LNCaP clone FGC (cell line): ENCODE results near the gene PGAM2.
A peak's percentile ranks its signal among the peaks of the same experiment; 100 is the strongest.

Source experiments
- DNase-seq: peaks from one replicate; pipeline ENCODE4 v3.0.0-alpha.2; 2011; ENCODE audit warnings: low read depth
- H3K4me3 ChIP-seq: 2 replicates; pipeline ENCODE4 v1.5.1; 2011; ENCODE audit warnings: mild to moderate bottlenecking, low read depth, low read length, control low read depth
- TF ChIP-seq, protein P1 (sequence below): IDR thresholded peaks from 2 replicates; pipeline ENCODE4 v1.5.1; 2012; ENCODE audit warnings: mild to moderate bottlenecking; ENCODE audit not compliant: control insufficient read depth, insufficient read depth; ENCODE audit errors: extremely low read depth

Gene PGAM2

DNA sequence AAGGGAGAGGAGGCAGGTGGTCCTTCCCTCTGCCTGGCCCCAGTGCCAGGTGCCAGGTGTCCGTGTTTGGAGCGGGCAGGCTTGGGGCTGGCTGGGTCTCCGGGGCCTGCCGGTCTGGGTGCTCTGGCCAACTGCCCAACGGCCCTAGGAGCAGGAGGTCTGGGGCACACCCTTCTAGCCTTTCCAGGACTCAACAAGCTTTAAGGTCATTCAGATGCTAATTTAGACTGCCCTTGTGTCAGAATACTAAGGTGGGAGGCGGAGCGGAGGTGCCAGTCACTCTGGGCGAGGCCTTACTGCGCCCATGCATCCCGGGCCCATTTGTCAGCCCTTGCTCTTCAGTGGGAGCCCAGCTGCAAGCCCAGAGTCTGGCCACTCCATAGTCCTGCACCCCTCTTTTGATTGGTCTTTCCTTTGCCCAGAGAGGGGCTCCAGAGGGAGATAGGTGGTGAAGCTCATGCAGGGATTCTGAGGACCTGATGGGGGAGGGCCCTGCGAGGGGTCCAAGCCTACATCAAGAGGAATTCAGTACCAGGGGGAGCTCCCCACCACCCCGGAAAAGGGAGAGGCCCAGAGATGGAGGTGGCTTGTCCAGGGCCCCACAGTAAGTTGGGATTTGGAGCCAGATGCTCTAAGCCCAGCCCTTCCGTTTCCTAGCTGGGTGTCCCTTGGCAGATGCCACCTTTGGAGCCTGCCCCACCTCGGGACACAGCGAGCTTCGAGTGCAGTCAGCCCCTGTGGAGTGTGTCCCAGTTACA lies 1.3 kb downstream of the PGAM2 start:
- no peak for DNase-seq
- no peak overlapping the region for H3K4me3 ChIP-seq
- TF ChIP-seq, protein P1, sequence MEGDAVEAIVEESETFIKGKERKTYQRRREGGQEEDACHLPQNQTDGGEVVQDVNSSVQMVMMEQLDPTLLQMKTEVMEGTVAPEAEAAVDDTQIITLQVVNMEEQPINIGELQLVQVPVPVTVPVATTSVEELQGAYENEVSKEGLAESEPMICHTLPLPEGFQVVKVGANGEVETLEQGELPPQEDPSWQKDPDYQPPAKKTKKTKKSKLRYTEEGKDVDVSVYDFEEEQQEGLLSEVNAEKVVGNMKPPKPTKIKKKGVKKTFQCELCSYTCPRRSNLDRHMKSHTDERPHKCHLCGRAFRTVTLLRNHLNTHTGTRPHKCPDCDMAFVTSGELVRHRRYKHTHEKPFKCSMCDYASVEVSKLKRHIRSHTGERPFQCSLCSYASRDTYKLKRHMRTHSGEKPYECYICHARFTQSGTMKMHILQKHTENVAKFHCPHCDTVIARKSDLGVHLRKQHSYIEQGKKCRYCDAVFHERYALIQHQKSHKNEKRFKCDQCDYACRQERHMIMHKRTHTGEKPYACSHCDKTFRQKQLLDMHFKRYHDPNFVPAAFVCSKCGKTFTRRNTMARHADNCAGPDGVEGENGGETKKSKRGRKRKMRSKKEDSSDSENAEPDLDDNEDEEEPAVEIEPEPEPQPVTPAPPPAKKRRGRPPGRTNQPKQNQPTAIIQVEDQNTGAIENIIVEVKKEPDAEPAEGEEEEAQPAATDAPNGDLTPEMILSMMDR = no peak

DNA sequence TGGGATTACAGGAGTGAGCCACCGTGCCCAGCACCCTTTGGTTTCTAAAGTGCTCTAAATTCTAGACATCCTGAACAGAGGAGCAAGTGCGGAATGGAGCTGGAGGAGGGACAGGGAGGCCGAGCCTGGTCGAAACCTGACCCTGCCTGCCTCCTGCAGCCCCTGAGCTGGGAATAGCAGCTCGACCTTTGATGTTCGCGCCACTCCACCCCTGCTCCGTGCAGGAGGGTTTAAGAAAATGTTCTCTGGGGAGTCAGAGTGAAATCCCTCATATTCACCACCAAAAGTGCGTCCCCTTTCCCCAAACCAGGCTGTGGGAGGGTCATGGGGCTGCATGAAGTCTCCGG lies 1.8 kb downstream of the PGAM2 start:
- H3K4me3 ChIP-seq = no peak overlapping the region
- no peak for DNase-seq
- TF ChIP-seq, protein P1 = no peak

- TF ChIP-seq, protein P1 = no peak
- H3K4me3 ChIP-seq = no peak overlapping the region
- DNase-seq = peak; percentile 54
Measured at GRCh38 chr7:44062903-44063295, 2.5 kb downstream of the PGAM2 start.

DNA sequence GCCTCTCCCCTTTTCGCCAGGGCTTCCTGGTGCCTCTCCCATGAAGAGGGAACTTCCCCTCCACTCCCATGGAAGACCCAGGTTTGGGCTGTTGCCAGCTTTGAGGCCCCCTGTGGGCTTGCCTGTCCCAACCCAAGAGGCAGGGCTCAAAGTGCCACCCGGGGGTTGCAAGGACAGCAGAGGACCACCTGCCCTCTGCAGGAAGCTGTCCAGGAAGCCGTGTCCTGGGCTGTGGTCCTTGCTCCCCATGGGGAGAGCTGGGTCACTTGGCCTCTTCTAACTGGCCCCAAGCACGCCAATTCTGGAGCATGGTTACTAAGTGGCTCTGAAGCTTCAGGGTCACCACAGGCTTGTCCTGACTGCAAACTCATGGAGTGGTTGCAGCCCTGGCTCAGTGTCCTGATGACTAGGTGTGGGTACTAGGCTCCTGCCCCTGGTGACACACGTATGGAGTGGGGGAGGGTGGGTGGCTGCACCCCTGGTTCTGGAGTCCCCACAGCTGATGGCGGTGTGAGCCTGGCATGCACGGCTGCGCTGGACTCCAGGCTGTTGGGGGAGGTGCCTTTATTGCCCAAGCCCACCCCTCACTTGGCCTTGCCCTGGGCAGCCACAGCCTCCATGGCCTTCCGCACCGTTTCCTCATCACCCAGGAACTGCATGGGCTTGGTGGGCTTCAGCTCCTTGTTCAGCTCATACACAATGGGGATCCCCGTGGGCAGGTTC lies 3.0 kb downstream of the PGAM2 start:
- no peak overlapping the region for H3K4me3 ChIP-seq
- no peak for DNase-seq
- TF ChIP-seq, protein P1 = no peak

- TF ChIP-seq, protein P1 = no peak
- H3K4me3 ChIP-seq = no peak overlapping the region
- no peak for DNase-seq
Measured at GRCh38 chr7:44061645-44062179, 3.7 kb downstream of the PGAM2 start.

GRCh38 chr7:44060948-44061644 lies 4.3 kb downstream of the PGAM2 start:
- DNase-seq = no peak
- TF ChIP-seq, protein P1 = no peak
- no peak overlapping the region for H3K4me3 ChIP-seq
